Activated CD4-positive, CD25-positive, alpha-beta regulatory T cell treated with anti-CD3 and anti-CD28 coated beads, Interleukin-2, amount 50 U/mL, for 24 hours (primary cell): Measurements from ENCODE around the gene BLOC1S2.
"Not testable (repeated sequence)": the region's sequence is repeated elsewhere in the genome, so short reads cannot be mapped to it uniquely, and the experiment has no call there.

Experiments used
- ATAC-seq, 2 donors: fragments of 150-1000 bp; cut with Tn5 transposase; one replicate each; pipeline ENCODE4 v1.10.0; 2021; ENCODE audit warnings: mild to moderate bottlenecking in 1 of 2, moderate library complexity in 1 of 2

Gene BLOC1S2

GRCh38 chr10:100289641-100290040 lies 3.2 kb upstream of the BLOC1S2 start:
- no peak for ATAC-seq

DNA sequence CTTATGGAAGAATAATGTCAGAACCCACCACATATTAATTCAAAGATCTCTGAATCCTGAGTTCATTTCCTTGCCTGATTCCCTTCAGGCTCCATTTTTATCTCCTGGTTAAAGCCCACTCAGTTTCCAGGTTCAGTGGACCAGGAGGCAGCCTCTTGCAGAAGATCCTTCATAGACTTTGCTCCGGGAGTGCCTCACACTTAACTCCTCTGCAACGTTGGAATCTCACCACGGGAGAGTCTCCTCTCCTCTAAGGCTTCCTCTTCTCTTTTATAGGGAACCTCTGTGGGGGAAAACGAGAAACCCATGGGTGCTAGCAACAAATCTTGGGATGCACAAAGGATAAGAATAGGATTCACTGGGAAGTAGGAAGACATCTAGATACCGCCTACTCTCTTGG lies 1.7 kb upstream of the BLOC1S2 start:
- no peak for ATAC-seq

DNA sequence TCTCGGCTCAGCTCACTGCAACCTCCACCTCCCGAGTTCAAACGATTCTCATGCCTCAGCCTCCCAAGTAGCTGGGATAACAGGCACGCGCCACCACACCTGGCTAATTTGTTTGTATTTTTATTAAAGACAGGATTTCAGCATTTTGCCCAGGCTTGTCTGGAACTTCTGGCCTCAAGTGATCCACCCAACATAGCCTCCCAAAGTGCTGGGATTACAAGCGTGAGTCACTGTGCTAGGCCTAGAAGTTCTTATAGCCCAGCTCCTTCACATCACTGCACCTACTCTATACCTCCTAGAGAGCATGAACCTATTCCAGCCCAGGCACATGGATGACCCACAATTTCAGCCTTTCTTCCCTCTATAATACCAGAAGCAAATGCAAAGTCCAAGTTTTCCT lies 1.3 kb upstream of the BLOC1S2 start:
- no peak for ATAC-seq

- not testable (repeated sequence) for ATAC-seq
These were observed 1.2 kb downstream of the BLOC1S2 start for GRCh38 chr10:100285326-100285725.

- ATAC-seq = no peak
These were observed 3.6 kb downstream of the BLOC1S2 start for GRCh38 chr10:100282907-100283306.

- not testable (repeated sequence) for ATAC-seq
These were observed 9.5 kb downstream of the BLOC1S2 start for GRCh38 chr10:100276971-100277370.

- ATAC-seq = peak; percentile 87 to 91
These were observed 19.0 kb downstream of the BLOC1S2 start, which contains the start of gene CWF19L1 for GRCh38 chr10:100267239-100268104. Gene CWF19L1, minus strand, starts transcription at chr10:100267638. Its CDS starts 45 bp downstream, at chr10:100267593.

DNA sequence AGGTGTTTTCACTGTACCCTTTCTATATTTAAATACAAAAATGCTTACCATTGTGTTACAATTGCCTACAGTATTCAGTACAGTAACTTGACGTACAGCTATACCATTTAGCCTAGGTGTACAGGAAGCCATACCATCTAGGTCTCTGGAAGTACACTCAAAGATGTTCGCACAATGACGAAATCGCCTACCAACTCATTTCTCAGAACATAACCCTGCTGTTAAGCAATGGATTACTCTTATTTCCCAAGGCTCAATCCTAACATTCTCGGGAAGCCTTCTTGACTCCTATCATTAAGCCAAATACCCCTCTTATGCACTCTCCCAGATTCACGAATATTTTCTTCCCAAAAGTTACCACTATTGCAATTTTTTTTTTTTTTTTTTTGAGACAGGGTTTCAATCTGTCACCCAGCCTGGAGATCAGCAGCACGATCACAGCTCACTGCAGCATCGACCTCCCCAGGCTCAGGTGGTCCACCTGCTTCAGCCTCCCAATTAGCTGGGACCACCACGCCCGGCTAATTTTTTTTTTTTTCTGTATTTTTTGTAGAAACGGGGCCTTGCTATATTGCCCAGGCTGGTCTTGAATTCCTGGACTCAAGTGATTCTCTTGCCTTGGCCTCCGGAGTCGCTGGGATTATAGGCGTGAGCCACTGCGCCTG lies 20.5 kb downstream of the BLOC1S2 start:
- no peak for ATAC-seq

GRCh38 chr10:100254191-100254590 lies 32.3 kb downstream of the BLOC1S2 start:
- ATAC-seq = no peak

DNA sequence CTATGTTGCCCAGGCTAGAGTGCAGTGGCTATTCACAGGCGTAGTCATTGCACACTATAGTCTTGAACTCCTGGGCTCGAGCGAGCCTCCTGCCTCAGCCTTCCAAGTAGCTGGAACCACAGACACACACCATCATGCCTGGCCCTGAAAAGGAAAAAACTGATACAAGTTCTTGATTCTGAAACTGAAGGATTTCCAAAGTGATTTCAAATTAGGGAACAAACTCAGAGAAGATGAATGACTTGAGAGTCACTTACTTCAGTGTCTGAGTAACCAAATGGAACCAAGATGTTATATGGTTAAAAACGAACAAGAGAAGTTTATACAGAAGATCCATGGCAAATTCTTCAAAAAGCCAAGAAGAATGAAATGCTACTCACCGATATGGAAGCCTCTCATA lies 33.4 kb downstream of the BLOC1S2 start:
- no peak for ATAC-seq

DNA sequence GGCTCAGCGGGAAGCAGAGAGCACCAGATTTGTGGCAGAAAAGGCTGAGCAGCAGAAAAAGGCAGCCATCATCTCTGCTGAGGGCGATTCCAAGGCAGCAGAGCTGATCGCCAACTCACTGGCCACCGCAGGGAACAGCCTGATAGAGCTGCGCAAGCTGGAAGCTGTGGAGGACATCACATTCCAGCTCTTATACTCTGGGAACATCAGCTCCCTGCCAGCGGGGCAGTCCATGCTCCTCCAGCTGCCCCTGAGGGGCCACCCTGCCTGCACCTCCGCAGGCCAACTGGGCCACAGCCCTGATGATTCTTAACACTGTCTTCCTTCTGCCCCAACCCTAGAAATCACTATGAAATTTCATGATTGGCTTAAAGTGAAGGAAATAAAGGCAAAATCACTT lies 37.7 kb downstream of the BLOC1S2 start:
- ATAC-seq = no peak

DNA sequence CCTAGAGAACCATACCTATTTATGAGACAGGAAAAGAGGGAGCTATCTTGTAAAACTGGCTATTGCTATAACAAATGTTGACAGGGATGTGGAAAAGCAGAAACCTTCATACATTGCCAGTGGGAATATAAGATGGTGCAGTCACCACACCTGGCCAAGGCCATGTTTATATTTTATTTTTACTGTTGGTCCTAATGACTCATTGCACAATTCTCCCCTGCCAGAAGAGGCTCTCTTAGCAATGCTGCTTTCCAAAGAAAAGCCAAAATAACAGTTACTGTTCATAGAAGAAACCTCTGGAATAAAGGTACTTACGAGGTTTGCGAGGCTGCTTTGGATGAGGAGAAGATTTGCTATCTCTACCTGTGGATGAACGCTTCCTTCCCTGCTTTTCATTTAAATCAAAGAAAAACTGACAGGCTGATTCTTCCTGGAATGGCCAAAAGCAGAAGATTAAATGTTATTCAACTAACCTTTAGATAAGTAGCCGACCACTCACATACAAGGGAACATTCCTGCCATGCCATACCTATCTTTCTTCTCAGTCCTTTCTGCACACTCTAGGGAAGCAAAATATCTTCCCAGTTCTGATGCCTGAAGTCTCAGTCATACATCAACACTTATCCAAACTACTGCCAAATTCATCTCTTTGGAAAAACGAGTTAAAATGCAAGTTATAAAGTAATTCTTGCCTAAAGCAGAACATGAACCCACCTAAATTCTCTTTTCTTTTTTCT lies 40.8 kb downstream of the BLOC1S2 start:
- ATAC-seq = no peak

DNA sequence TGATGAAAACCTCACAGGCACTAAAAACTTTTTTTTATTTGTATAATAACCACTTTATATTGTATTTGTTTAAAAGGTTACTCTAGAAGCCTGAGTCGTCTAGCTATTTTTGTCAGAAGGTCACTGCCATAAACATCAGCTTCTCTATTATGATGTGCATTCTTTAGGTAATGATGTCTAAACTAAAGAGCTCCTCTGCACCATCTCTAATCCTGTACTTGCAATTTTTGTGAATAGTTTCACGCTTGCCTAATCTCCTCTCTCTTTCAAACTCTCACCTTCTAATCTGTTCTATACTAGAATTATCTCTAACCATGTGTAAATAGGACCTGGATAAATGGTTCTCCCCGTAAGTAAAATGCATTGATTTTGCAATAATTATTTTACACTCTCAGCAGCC lies 46.6 kb downstream of the BLOC1S2 start:
- ATAC-seq = no peak

GRCh38 chr10:100238429-100238828 lies 48.1 kb downstream of the BLOC1S2 start:
- ATAC-seq = no peak

GRCh38 chr10:100232101-100232500 lies 54.4 kb downstream of the BLOC1S2 start:
- ATAC-seq = no peak

DNA sequence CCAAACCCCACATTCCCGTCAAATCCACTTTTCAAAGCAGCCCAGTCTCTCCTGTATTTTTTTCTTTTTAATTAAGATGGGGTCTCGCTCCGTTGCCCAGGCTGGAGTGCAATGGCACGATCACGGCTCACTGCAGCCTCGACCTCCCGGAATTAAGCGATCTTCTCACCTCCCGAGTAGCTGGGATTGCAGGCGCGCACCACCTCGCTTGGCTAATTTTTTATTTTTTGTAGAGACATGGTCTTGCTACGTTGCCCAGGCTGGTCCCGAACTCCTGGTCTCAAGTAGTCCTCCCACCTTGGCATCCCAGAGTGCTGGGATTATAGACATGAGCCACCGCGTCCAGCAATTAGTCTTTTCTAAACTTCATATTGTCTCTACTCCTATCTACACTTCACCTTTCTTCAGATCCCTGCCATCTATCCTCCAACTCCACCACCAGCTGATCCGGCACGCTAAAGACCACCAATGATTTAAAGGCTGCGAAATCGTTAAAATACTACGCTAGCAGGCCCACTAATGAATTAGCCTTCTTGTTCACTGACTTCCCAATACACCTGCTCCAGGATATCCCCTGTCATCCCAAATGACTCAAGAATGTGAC lies 56.6 kb downstream of the BLOC1S2 start:
- ATAC-seq = no peak

DNA sequence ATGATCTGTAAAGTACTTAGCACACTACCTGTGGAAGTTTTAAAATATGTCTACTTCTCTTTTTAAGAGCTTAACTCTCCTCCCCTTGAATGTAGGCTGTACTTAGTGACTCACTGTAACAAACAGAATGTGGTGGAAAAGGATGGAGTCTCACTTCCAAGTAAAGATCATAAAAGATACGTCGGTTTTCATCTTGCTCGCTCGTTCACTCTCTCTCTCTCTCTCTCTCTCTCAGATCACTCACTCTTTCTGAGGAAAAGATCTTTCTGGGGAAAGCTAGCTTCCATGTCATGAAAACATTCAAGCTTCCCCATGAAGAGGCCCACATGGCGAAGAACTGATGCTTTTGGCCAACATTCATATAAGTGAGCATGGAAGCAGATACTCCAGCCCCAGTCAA lies 62.6 kb downstream of the BLOC1S2 start:
- no peak for ATAC-seq
